Calu3 (cell line): ENCODE results near the gene SCP2D1. TPM values are rescaled to one million over a fixed set of nuclear protein-coding genes. Genes with fewer than 3 reads are reported as not detected.

ENCODE experiments used
- Bru-seq: library from RNA; stranded (reverse); fragments of 400-500 nt; gene quantifications from one replicate; lab custom pipeline; 2021; lab: Mats Ljungman, UMichigan
- BruChase-seq, 2 experiments: library from RNA; stranded (reverse); fragments of 400-500 nt; gene quantifications; one replicate each; lab custom pipeline; 2021; lab: Mats Ljungman, UMichigan
- BruUV-seq: library from RNA; stranded (reverse); fragments of 400-500 nt; replicated peaks from 2 replicates; lab custom pipeline; 2021; lab: Mats Ljungman, UMichigan
- CTCF ChIA-PET: fragments of 300-600 bp; sonication (Branson Sonifier 250); formaldehyde crosslinking; loops from one replicate; lab custom pipeline; 2022; ENCODE audit warnings: antibody characterized with exemption; lab: Charles Lee
- DNase-seq: peaks from one replicate; pipeline ENCODE4 v3.0.0; 2022
- H3K27ac Mint-ChIP-seq: one replicate; pipeline ENCODE4 v1.8.0; 2022; ENCODE audit warnings: mixed read lengths; ENCODE audit not compliant: unreplicated experiment
- H3K27me3 Mint-ChIP-seq: one replicate; pipeline ENCODE4 v1.8.0; 2022; ENCODE audit warnings: mixed read lengths; ENCODE audit not compliant: unreplicated experiment
- H3K36me3 Mint-ChIP-seq: one replicate; pipeline ENCODE4 v1.8.0; 2022; ENCODE audit warnings: mild to moderate bottlenecking, moderate library complexity, mixed read lengths; ENCODE audit not compliant: insufficient read depth, unreplicated experiment
- H3K4me1 Mint-ChIP-seq: one replicate; pipeline ENCODE4 v1.8.0; 2022; ENCODE audit warnings: mild to moderate bottlenecking, low read depth, mixed read lengths; ENCODE audit not compliant: unreplicated experiment
- H3K4me3 Mint-ChIP-seq: one replicate; pipeline ENCODE4 v1.8.0; 2022; ENCODE audit warnings: mild to moderate bottlenecking, low read depth, moderate library complexity, mixed read lengths; ENCODE audit not compliant: unreplicated experiment
- H3K9me3 Mint-ChIP-seq: one replicate; pipeline ENCODE4 v1.8.0; 2022; ENCODE audit warnings: low read depth, mixed read lengths; ENCODE audit not compliant: unreplicated experiment
- CTCF ChIP-seq: fragments of 200-600 bp; IDR thresholded peaks from one replicate; pipeline ENCODE4 v1.8.0; 2022; ENCODE audit warnings: antibody characterized with exemption; ENCODE audit not compliant: unreplicated experiment
- intact Hi-C: fragments of 100-400 bp; cut with micrococcal nuclease; formaldehyde crosslinking; loops from one replicate; pipeline ENCODE4 v1.10.0; 2022; ENCODE audit not compliant: unreplicated experiment
- long read RNA-seq: library from polyadenylated mRNA; stranded (forward); transcript quantifications from one replicate; pipeline ENCODE4 v2.0.0, GENCODE V29; 2022
- total RNA-seq: library from RNA; stranded (reverse); gene quantifications from 2 replicates; pipeline ENCODE4 v1.2.3, GENCODE V29; 2022

SCP2D1 gene
- total RNA-seq (not detected in 2 replicates), Bru-seq, nascent RNA (not detected), BruChase-seq, experiment 1, labeled RNA remaining after a 6-hour chase (not detected), BruChase-seq, experiment 2, labeled RNA remaining after a 2-hour chase (not detected)
- long read RNA-seq = 0 reads

- H3K4me1 Mint-ChIP-seq = no peaks in the 10 kb centered on the region
- no peak within 1 kb of the TSS for H3K4me3 Mint-ChIP-seq
- no peak within 1 kb of the TSS for H3K27ac Mint-ChIP-seq
- no TSS peak for BruUV-seq
- no peaks in the 10 kb centered on the region for H3K36me3 Mint-ChIP-seq
- no peaks in the 10 kb centered on the region for H3K27me3 Mint-ChIP-seq
- TF ChIP-seq CTCF = no peak
- CTCF ChIA-PET = no interaction called here
- intact Hi-C loops = no loop called here
- H3K9me3 Mint-ChIP-seq = no peaks in the 10 kb centered on the region
- DNase-seq = no peak
Observed at GRCh38 chr20:18813483-18813882, at the start of gene SCP2D1. Gene SCP2D1, plus strand, starts transcription at chr20:18813783. Its CDS starts 33 bp downstream, at chr20:18813816.

GRCh38 chr20:18767676-18768075 lies 45.9 kb upstream of the SCP2D1 start:
- DNase-seq = no peak
- Mint-ChIP-seq H3K27ac (no peak overlapping the region), H3K27me3 (no peaks in the 10 kb centered on the region), H3K9me3 (no peaks in the 10 kb centered on the region), H3K4me1 (no peaks in the 10 kb centered on the region), H3K4me3 (no peak overlapping the region), H3K36me3 (no peaks in the 10 kb centered on the region)
- no TSS peak for BruUV-seq
- no peak for TF ChIP-seq CTCF
- intact Hi-C loops = no loop called here
- CTCF ChIA-PET = no interaction called here

GRCh38 chr20:18773566-18773965 lies 40.0 kb upstream of the SCP2D1 start:
- no TSS peak for BruUV-seq
- Mint-ChIP-seq H3K4me1 (no peaks in the 10 kb centered on the region), H3K9me3 (no peaks in the 10 kb centered on the region), H3K27ac (no peak overlapping the region), H3K36me3 (no peaks in the 10 kb centered on the region), H3K27me3 (no peaks in the 10 kb centered on the region), H3K4me3 (no peak overlapping the region)
- CTCF ChIA-PET = no interaction called here
- no peak for TF ChIP-seq CTCF
- intact Hi-C loops = no loop called here
- no peak for DNase-seq

- CTCF ChIA-PET = no interaction called here
- no TSS peak for BruUV-seq
Observed at GRCh38 chr20:18774207-18774606, 39.4 kb upstream of the SCP2D1 start.

More at GRCh38 chr20:18774207-18774606, 39.4 kb upstream of the SCP2D1 start:
- Mint-ChIP-seq H3K27ac (no peak overlapping the region), H3K4me3 (no peak overlapping the region), H3K9me3 (no peaks in the 10 kb centered on the region), H3K4me1 (no peaks in the 10 kb centered on the region), H3K27me3 (no peaks in the 10 kb centered on the region), H3K36me3 (no peaks in the 10 kb centered on the region)
- no peak for DNase-seq
- intact Hi-C loops = no loop called here
- no peak for TF ChIP-seq CTCF
